ENCODE data around the gene BIRC7. TPM values are rescaled to one million over a fixed set of nuclear protein-coding genes. Genes with fewer than 3 reads are reported as not detected.

BIRC7 gene
- total RNA-seq, 1 experiment from 2014 or later = 0.96 TPM

- ChIA-PET CTCF (interaction anchor here (1.7 kb wide), 1 partner anchor 16 kb away, joined by 9 read pairs; no protein-coding TSS in a partner anchor), POLR2A (no interaction called here), RAD21 (ENCODE audit: low non-redundant PET in 1 of 2, low total read pairs in 2 of 2, uncharacterized antibody in 2 of 2, unreplicated experiment in 2 of 2) (no interaction called here)
- intact Hi-C loops (cut with micrococcal nuclease) = no loop called here
- Histone ChIP-seq H3K27ac (ENCODE audit: low read depth, low read length) (no peak overlapping the region), H4K20me1 (ENCODE audit: insufficient read depth) (no peaks in the 10 kb centered on the region), H3K27me3 (ENCODE audit: insufficient read depth, low read length) (no peaks in the 10 kb centered on the region), H3K4me3 (replicated peaks in 1 of 2; ENCODE audit: low read depth in 1 of 2, low read length in 2 of 2) (no peak overlapping the region), H3K9ac (ENCODE audit: low read length) (no peak overlapping the region), H3K9me2 (ENCODE audit: insufficient read depth) (no peaks in the 10 kb centered on the region), H3K9me3 (ENCODE audit: control insufficient read depth in 1 of 2, insufficient read depth in 1 of 2, low read depth in 1 of 2, low read length in 2 of 2) (no peaks in the 10 kb centered on the region), H3K79me2 (ENCODE audit: insufficient read depth, low read length) (no peaks in the 10 kb centered on the region), H3K4me2 (ENCODE audit: low read length) (no peak overlapping the region), H3K4me1 (ENCODE audit: control insufficient read depth in 1 of 2, insufficient read depth in 2 of 2, low read length in 2 of 2) (peaks cover 6 to 18% of the 10 kb centered on the region in 2 experiments; a peak in 3 of 4 replicates), H2AFZ (ENCODE audit: low read depth, low read length, poor library complexity, severe bottlenecking) (no peak overlapping the region), H3K36me3 (ENCODE audit: control insufficient read depth in 1 of 2, insufficient read depth in 2 of 2, low read length in 2 of 2) (no peaks in the 10 kb centered on the region)
- TF ChIP-seq SP1 (IDR thresholded peaks at IDR 0.05; ENCODE audit: low read depth) (no peak), FOSL1 (IDR thresholded peaks at IDR 0.05; ENCODE audit: low read depth) (no peak), ZFX (IDR thresholded peaks at IDR 0.05) (no peak), YY1 (IDR thresholded peaks at IDR 0.05; ENCODE audit: extremely low read depth, insufficient replicate concordance, low read depth, low read length) (no peak), SRF (IDR thresholded peaks at IDR 0.05; ENCODE audit: low read depth) (no peak), JUND (IDR thresholded peaks at IDR 0.05) (no peak), CBX3 (IDR thresholded peaks at IDR 0.05; ENCODE audit: low read depth) (no peak), SIN3A (IDR thresholded peaks at IDR 0.05; ENCODE audit: low read depth) (no peak)
- TF ChIP-seq, protein P1, sequence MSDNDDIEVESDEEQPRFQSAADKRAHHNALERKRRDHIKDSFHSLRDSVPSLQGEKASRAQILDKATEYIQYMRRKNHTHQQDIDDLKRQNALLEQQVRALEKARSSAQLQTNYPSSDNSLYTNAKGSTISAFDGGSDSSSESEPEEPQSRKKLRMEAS (IDR thresholded peaks at IDR 0.05) = no peak
- TF ChIP-seq, protein P2, sequence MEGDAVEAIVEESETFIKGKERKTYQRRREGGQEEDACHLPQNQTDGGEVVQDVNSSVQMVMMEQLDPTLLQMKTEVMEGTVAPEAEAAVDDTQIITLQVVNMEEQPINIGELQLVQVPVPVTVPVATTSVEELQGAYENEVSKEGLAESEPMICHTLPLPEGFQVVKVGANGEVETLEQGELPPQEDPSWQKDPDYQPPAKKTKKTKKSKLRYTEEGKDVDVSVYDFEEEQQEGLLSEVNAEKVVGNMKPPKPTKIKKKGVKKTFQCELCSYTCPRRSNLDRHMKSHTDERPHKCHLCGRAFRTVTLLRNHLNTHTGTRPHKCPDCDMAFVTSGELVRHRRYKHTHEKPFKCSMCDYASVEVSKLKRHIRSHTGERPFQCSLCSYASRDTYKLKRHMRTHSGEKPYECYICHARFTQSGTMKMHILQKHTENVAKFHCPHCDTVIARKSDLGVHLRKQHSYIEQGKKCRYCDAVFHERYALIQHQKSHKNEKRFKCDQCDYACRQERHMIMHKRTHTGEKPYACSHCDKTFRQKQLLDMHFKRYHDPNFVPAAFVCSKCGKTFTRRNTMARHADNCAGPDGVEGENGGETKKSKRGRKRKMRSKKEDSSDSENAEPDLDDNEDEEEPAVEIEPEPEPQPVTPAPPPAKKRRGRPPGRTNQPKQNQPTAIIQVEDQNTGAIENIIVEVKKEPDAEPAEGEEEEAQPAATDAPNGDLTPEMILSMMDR (IDR thresholded peaks at IDR 0.05 in 2 of 3, conservative IDR thresholded peaks at IDR 0.05 in 1 of 3; ENCODE audit: borderline replicate concordance in 1 of 3, insufficient read depth in 1 of 3, low read depth in 2 of 3, low read length in 2 of 3) = no peak
- TF ChIP-seq, protein P3, sequence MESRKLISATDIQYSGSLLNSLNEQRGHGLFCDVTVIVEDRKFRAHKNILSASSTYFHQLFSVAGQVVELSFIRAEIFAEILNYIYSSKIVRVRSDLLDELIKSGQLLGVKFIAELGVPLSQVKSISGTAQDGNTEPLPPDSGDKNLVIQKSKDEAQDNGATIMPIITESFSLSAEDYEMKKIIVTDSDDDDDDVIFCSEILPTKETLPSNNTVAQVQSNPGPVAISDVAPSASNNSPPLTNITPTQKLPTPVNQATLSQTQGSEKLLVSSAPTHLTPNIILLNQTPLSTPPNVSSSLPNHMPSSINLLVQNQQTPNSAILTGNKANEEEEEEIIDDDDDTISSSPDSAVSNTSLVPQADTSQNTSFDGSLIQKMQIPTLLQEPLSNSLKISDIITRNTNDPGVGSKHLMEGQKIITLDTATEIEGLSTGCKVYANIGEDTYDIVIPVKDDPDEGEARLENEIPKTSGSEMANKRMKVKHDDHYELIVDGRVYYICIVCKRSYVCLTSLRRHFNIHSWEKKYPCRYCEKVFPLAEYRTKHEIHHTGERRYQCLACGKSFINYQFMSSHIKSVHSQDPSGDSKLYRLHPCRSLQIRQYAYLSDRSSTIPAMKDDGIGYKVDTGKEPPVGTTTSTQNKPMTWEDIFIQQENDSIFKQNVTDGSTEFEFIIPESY (IDR thresholded peaks at IDR 0.05; ENCODE audit: extremely low read depth, insufficient replicate concordance, low read length) = no peak
- DNase-seq (ENCODE audit: low read depth, low spot score) (no peak), ATAC-seq (no peak)
- BruUV-seq (replicated peaks) = no TSS peak
Observed at GRCh38 chr20:63239431-63239830, 3.7 kb downstream of the BIRC7 start.
